ENCODE results near the gene SYT8. TPM values are rescaled to one million over a fixed set of nuclear protein-coding genes. Genes with fewer than 3 reads are reported as not detected.

Gene SYT8
- total RNA-seq, 6 experiments from 2014 or later: 0.68 TPM; not detected in 5

GRCh38 chr11:1842149-1843097 is 7.6 kb downstream of the SYT8 start:
- Histone ChIP-seq H3K36me3 (no peaks in the 10 kb centered on the region), H3K4me3 (no peak overlapping the region), H3K27me3 (no peaks in the 10 kb centered on the region), H3K4me1 (peaks cover 0 to 4% (median 0%) of the 10 kb centered on the region in 4 donors), H3K27ac (peak overlapping the region in 2 of 3 donors; percentile 26 to 33), H3K9me3 (no peaks in the 10 kb centered on the region)
- peak; percentile 39 to 66 (median 56) for ATAC-seq
- TF ChIP-seq POLR2A (IDR thresholded peaks at IDR 0.05): no peak
- TF ChIP-seq, protein P1, sequence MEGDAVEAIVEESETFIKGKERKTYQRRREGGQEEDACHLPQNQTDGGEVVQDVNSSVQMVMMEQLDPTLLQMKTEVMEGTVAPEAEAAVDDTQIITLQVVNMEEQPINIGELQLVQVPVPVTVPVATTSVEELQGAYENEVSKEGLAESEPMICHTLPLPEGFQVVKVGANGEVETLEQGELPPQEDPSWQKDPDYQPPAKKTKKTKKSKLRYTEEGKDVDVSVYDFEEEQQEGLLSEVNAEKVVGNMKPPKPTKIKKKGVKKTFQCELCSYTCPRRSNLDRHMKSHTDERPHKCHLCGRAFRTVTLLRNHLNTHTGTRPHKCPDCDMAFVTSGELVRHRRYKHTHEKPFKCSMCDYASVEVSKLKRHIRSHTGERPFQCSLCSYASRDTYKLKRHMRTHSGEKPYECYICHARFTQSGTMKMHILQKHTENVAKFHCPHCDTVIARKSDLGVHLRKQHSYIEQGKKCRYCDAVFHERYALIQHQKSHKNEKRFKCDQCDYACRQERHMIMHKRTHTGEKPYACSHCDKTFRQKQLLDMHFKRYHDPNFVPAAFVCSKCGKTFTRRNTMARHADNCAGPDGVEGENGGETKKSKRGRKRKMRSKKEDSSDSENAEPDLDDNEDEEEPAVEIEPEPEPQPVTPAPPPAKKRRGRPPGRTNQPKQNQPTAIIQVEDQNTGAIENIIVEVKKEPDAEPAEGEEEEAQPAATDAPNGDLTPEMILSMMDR (IDR thresholded peaks at IDR 0.05): no peak
- WGBS (ENCODE audit: insufficient coverage, low coverage, low lambda C conversion rate, missing lambda C conversion rate): no CpG with 5 or more reads among the region's 29 CpGs
- peak in 2 of 3 donors; percentile 77 to 82 for DNase-seq
- intact Hi-C loops (cut with DNase I): no loop called here

- peak overlapping the region in 2 of 3 donors; percentile 26 to 33 for H3K27ac ChIP-seq
- intact Hi-C loops (cut with DNase I): no loop called here
These were observed 8.3 kb downstream of the SYT8 start for GRCh38 chr11:1843098-1843473.

GRCh38 chr11:1843796-1844195 is 9.0 kb downstream of the SYT8 start:
- Histone ChIP-seq H3K4me3 (no peak overlapping the region), H3K27ac (peak overlapping the region in 2 of 3 donors; percentile 40 to 53), H3K27me3 (no peaks in the 10 kb centered on the region), H3K9me3 (no peaks in the 10 kb centered on the region), H3K36me3 (no peaks in the 10 kb centered on the region), H3K4me1 (peaks cover 0 to 4% (median 0%) of the 10 kb centered on the region in 4 donors)
- no peak for DNase-seq
- WGBS (ENCODE audit: insufficient coverage, low coverage, low lambda C conversion rate, missing lambda C conversion rate): 60% methylated on average over 4 of the region's 8 CpGs
- TF ChIP-seq POLR2A (IDR thresholded peaks at IDR 0.05): no peak
- TF ChIP-seq, protein P1 (IDR thresholded peaks at IDR 0.05): no peak
- no peak for ATAC-seq
- intact Hi-C loops (cut with DNase I): no loop called here

More at GRCh38 chr11:1843098-1843473, 8.3 kb downstream of the SYT8 start:
- peaks cover 0 to 4% (median 0%) of the 10 kb centered on the region in 4 donors for H3K4me1 ChIP-seq
- H3K4me3 ChIP-seq: no peak overlapping the region
- no peaks in the 10 kb centered on the region for H3K9me3 ChIP-seq
- H3K27me3 ChIP-seq: no peaks in the 10 kb centered on the region
- WGBS (ENCODE audit: insufficient coverage, low coverage, low lambda C conversion rate, missing lambda C conversion rate): 58% methylated on average over 8 of the region's 11 CpGs
- ATAC-seq: no peak
- TF ChIP-seq, protein P1 (IDR thresholded peaks at IDR 0.05): no peak
- TF ChIP-seq POLR2A (IDR thresholded peaks at IDR 0.05): no peak
- no peak for DNase-seq
- no peaks in the 10 kb centered on the region for H3K36me3 ChIP-seq

GRCh38 chr11:1844221-1845094 is 9.7 kb downstream of the SYT8 start:
- 42% methylated on average over 13 of the region's 23 CpGs for whole genome bisulfite sequencing (ENCODE audit: insufficient coverage, low coverage, low lambda C conversion rate, missing lambda C conversion rate)
- TF ChIP-seq, protein P1 (IDR thresholded peaks at IDR 0.05): no peak
- no peak for TF ChIP-seq POLR2A (IDR thresholded peaks at IDR 0.05)
- ATAC-seq (peak; percentile 56 to 72 (median 64)), DNase-seq (peak in 2 of 3 donors; percentile 72 to 85)
- Histone ChIP-seq H3K9me3 (no peaks in the 10 kb centered on the region), H3K4me1 (peaks cover 0 to 4% (median 0%) of the 10 kb centered on the region in 4 donors), H3K36me3 (no peaks in the 10 kb centered on the region), H3K27ac (peak overlapping the region; percentile 40 to 53 (median 51)), H3K27me3 (no peaks in the 10 kb centered on the region), H3K4me3 (no peak overlapping the region)
- intact Hi-C loops (cut with DNase I): no loop called here

Measured in right lobe of liver (tissue), 6 donors.